ENCODE results near the gene ZG16. TPM values are rescaled to one million over a fixed set of nuclear protein-coding genes. Genes with fewer than 3 reads are reported as not detected.

Gene ZG16
- total and polyA plus RNA-seq, 9 of the 15 experiments (the other 6 are each of a cell fraction or from before 2014, with no cell fraction given) = 0.04 TPM; not detected in 8

- TF ChIP-seq ZNF639 (CRISPR knock-in tag; conservative IDR thresholded peaks at IDR 0.05 in 1 of 2, IDR thresholded peaks at IDR 0.05 in 1 of 2) (no peak; a peak in 1 of 4 replicates), GMEB1 (CRISPR knock-in tag; IDR thresholded peaks at IDR 0.05) (peak; percentile 96), TRIM25 (IDR thresholded peaks at IDR 0.05; ENCODE audit: borderline replicate concordance) (no peak), HLTF (IDR thresholded peaks at IDR 0.05) (0 out of 2 replicates have a peak, but pooled peaks have one; percentile 46), PHB2 (IDR thresholded peaks at IDR 0.05; ENCODE audit: low read depth) (no peak), ZNF79 (CRISPR knock-in tag; IDR thresholded peaks at IDR 0.05; ENCODE audit: low read depth) (no peak), ZNF140 (CRISPR knock-in tag; IDR thresholded peaks at IDR 0.05) (no peak), HDAC6 (IDR thresholded peaks at IDR 0.05; ENCODE audit: low read depth, low read length) (no peak), HDAC3 (IDR thresholded peaks at IDR 0.05; ENCODE audit: borderline replicate concordance, partially characterized antibody) (no peak), ZNF518B (CRISPR knock-in tag; IDR thresholded peaks at IDR 0.05) (no peak), DPF2 (IDR thresholded peaks at IDR 0.05) (0 out of 2 replicates have a peak, but pooled peaks have one; percentile 14), ZNF431 (CRISPR knock-in tag; IDR thresholded peaks at IDR 0.05) (no peak), MLLT1 (IDR thresholded peaks at IDR 0.05) (peak in 1 of 2 experiments; percentile 91; a peak in 2 of 4 replicates), BCL6 (CRISPR knock-in tag; IDR thresholded peaks at IDR 0.05) (no peak), NUFIP1 (IDR thresholded peaks at IDR 0.05; ENCODE audit: partially characterized antibody) (no peak)
Observed at GRCh38 chr16:29815793-29816693, 38.0 kb downstream of the ZG16 start, which contains the start of gene PAGR1 (continued).
